HepG2 (cell line): ENCODE results near the gene HIGD1A. TPM values are rescaled to one million over a fixed set of nuclear protein-coding genes. Genes with fewer than 3 reads are reported as not detected.

Experiments
- ATAC-seq: fragments of 200-7000 bp; cut with Tn5 transposase; 3 replicates; pipeline ENCODE4 v1.9.1; 2020; ENCODE audit warnings: mild to moderate bottlenecking, moderate library complexity
- BruUV-seq: library from RNA; stranded (reverse); fragments of 400-500 nt; replicated peaks from 2 replicates; lab custom pipeline; 2021; lab: Mats Ljungman, UMichigan
- CTCF ChIA-PET: fragments of 300-600 bp; formaldehyde crosslinking; extraction: SDS; loops from one replicate; lab custom pipeline; 2021; ENCODE audit warnings: low total read pairs, inconsistent platforms, low intra/inter-chr PET ratio; lab: Yijun Ruan, JAX
- POLR2A ChIA-PET: fragments of 350-600 bp; sonication (Branson Sonifier 250); formaldehyde crosslinking; loops from one replicate; lab custom pipeline; 2020; ENCODE audit warnings: antibody characterized with exemption, inconsistent platforms; lab: Yijun Ruan, JAX
- DNase-seq: peaks from one replicate; pipeline ENCODE4 v3.0.0-alpha.2; 2015; ENCODE audit warnings: low spot score
- FAIRE-seq: peaks from 3 replicates; lab custom pipeline; 2011; peaks lifted over from hg19 to GRCh38; lab: Jason Lieb, UNC
- H2AFZ ChIP-seq: one replicate; pipeline ENCODE4 v1.6.1; 2011; ENCODE audit warnings: low read length, inconsistent platforms
- H3K27ac ChIP-seq: fragments of 300-600 bp; 3 replicates; pipeline ENCODE4 v1.8.0; 2011; ENCODE audit warnings: mixed run types, mild to moderate bottlenecking, mixed read lengths, low read length, inconsistent platforms; ENCODE audit not compliant: insufficient read depth; ENCODE audit errors: extremely low read length
- H3K27me3 ChIP-seq, 2 experiments: fragments of 200-600 bp in 1 of 2; 2 replicates in 1 of 2; 3 replicates in 1 of 2; pipeline versions ENCODE4 v1.6.0 to v1.8.0; 2011; ENCODE audit warnings: low read length in 2 of 2, mild to moderate bottlenecking in 2 of 2, moderate library complexity in 2 of 2, inconsistent platforms in 1 of 2; ENCODE audit not compliant: insufficient read depth in 2 of 2, control insufficient read depth in 1 of 2
- H3K36me3 ChIP-seq, 2 experiments: fragments of 200-600 bp in 1 of 2; replicated peaks in 1 of 2; 2 replicates in 1 of 2; 3 replicates in 1 of 2; pipeline versions ENCODE4 v1.5.1 to v1.8.0; 2011; ENCODE audit warnings: low read length in 2 of 2, inconsistent platforms in 1 of 2; ENCODE audit not compliant: insufficient read depth in 2 of 2, control insufficient read depth in 1 of 2
- H3K4me1 ChIP-seq: 2 replicates; pipeline ENCODE4 v1.5.1; 2012; ENCODE audit warnings: low read length, inconsistent platforms; ENCODE audit not compliant: insufficient read depth
- H3K4me2 ChIP-seq: 2 replicates; pipeline ENCODE4 v1.6.0; 2011; ENCODE audit warnings: low read depth, low read length, inconsistent platforms
- H3K4me3 ChIP-seq, 3 experiments: fragments of 200-600 bp in 1 of 3; sonication (generic), shearing (Covaris generic) in 1 of 3; replicated peaks in 1 of 3; 2 replicates each; pipeline ENCODE4 v1.5.1; 2011 to 2016; ENCODE audit warnings: low read length in 3 of 3, inconsistent platforms in 2 of 3, low read depth in 2 of 3, mild to moderate bottlenecking in 2 of 3, control low read depth in 1 of 3, mixed read lengths in 1 of 3; ENCODE audit not compliant: insufficient read depth in 1 of 3
- H3K79me2 ChIP-seq: one replicate; pipeline ENCODE4 v1.6.1; 2011; ENCODE audit warnings: low read length, inconsistent platforms; ENCODE audit not compliant: insufficient read depth
- H3K9ac ChIP-seq: 2 replicates; pipeline ENCODE4 v1.6.0; 2011; ENCODE audit warnings: mild to moderate bottlenecking, low read depth, low read length, inconsistent platforms; ENCODE audit not compliant: insufficient read depth
- H3K9me3 ChIP-seq: 2 replicates; pipeline ENCODE4 v1.5.1; 2012; ENCODE audit warnings: mild to moderate bottlenecking, low read length
- H4K20me1 ChIP-seq: 2 replicates; pipeline ENCODE4 v1.6.0; 2011; ENCODE audit warnings: inconsistent platforms, mild to moderate bottlenecking, low read length, moderate library complexity; ENCODE audit not compliant: insufficient read depth
- ARHGAP35 ChIP-seq: sonication (generic); formaldehyde crosslinking; IDR thresholded peaks from 2 replicates; pipeline ENCODE4 v1.9.0; 2022; ENCODE audit warnings: mild to moderate bottlenecking, inconsistent platforms, moderate library complexity, missing genetic modification reagents, borderline replicate concordance
- DR1 ChIP-seq: sonication (generic); formaldehyde crosslinking; IDR thresholded peaks from 2 replicates; pipeline ENCODE4 v1.8.0; 2021; ENCODE audit warnings: mild to moderate bottlenecking, missing genetic modification reagents, inconsistent platforms
- FIP1L1 ChIP-seq: fragments of 200-400 bp; formaldehyde crosslinking; IDR thresholded peaks from 2 replicates; pipeline ENCODE4 v1.6.1; 2018; ENCODE audit warnings: low read depth, mild to moderate bottlenecking, low read length, moderate library complexity, borderline replicate concordance; ENCODE audit not compliant: insufficient read depth
- FOSL1 ChIP-seq: sonication (generic); formaldehyde crosslinking; IDR thresholded peaks from 2 replicates; pipeline ENCODE4 v1.9.0; 2021; ENCODE audit warnings: missing genetic modification reagents, borderline replicate concordance
- NAIF1 ChIP-seq: sonication (generic); formaldehyde crosslinking; IDR thresholded peaks from 2 replicates; pipeline ENCODE4 v1.5.0; 2020; ENCODE audit warnings: mild to moderate bottlenecking, missing genetic modification reagents, borderline replicate concordance
- NR2C2 ChIP-seq: sonication (generic); formaldehyde crosslinking; IDR thresholded peaks from 2 replicates; pipeline ENCODE4 v1.4.0; 2020; ENCODE audit warnings: missing genetic modification reagents, mild to moderate bottlenecking, moderate library complexity, borderline replicate concordance
- PCBP1 ChIP-seq: fragments of 200-400 bp; formaldehyde crosslinking; IDR thresholded peaks from 2 replicates; pipeline ENCODE4 v1.6.1; 2017; ENCODE audit warnings: mild to moderate bottlenecking, low read depth, low read length, borderline replicate concordance
- SIX4 ChIP-seq: sonication (generic); formaldehyde crosslinking; IDR thresholded peaks from 2 replicates; pipeline ENCODE4 v1.4.0; 2020; ENCODE audit warnings: missing genetic modification reagents
- SP5 ChIP-seq: IDR thresholded peaks from 2 replicates; pipeline ENCODE4 v1.6.1; 2016; ENCODE audit warnings: low read depth, borderline replicate concordance
- U2AF2 ChIP-seq: fragments of 200-400 bp; formaldehyde crosslinking; IDR thresholded peaks from 2 replicates; pipeline ENCODE4 v1.6.1; 2017; ENCODE audit warnings: low read depth, mild to moderate bottlenecking, low read length
- YEATS4 ChIP-seq: sonication (generic); formaldehyde crosslinking; IDR thresholded peaks from 2 replicates; pipeline ENCODE4 v1.4.0; 2020; ENCODE audit warnings: missing genetic modification reagents, borderline replicate concordance
- YY1 ChIP-seq: IDR thresholded peaks from 2 replicates; pipeline ENCODE4 v1.6.1; 2011; ENCODE audit warnings: low read length, low read depth, moderate library complexity, mild to moderate bottlenecking; ENCODE audit not compliant: insufficient read depth, insufficient replicate concordance
- ZBTB39 ChIP-seq: sonication (generic); formaldehyde crosslinking; IDR thresholded peaks from 2 replicates; pipeline ENCODE4 v1.5.0; 2020; ENCODE audit warnings: missing genetic modification reagents
- ZNF260 ChIP-seq: sonication (generic); formaldehyde crosslinking; IDR thresholded peaks from 2 replicates; pipeline ENCODE4 v1.4.0; 2020; ENCODE audit warnings: missing genetic modification reagents, low read depth, mild to moderate bottlenecking, borderline replicate concordance
- ZNF589 ChIP-seq: sonication (generic); formaldehyde crosslinking; conservative IDR thresholded peaks from 2 replicates; pipeline ENCODE4 v1.8.0; 2022; ENCODE audit warnings: mild to moderate bottlenecking, moderate library complexity, missing genetic modification reagents
- ZNF670 ChIP-seq: sonication (generic); formaldehyde crosslinking; IDR thresholded peaks from 2 replicates; pipeline ENCODE4 v1.8.0; 2022; ENCODE audit warnings: mild to moderate bottlenecking, missing genetic modification reagents, borderline replicate concordance
- ZSCAN30 ChIP-seq: sonication (generic); formaldehyde crosslinking; IDR thresholded peaks from 2 replicates; pipeline ENCODE4 v1.5.0; 2020; ENCODE audit warnings: mild to moderate bottlenecking, missing genetic modification reagents
- WGBS: methylation state at CpG from one replicate; pipeline ENCODE4 v1.1.6; 2017; ENCODE audit warnings: low lambda C conversion rate; 5-methylcytosine and 5-hydroxymethylcytosine counted together
- in situ Hi-C: cut with HindIII; loops from 2 replicates; pipeline ENCODE4 v1.10.0; 2017; ENCODE audit warnings: low pct_unique_long_range_greater_than_20kb; ENCODE audit not compliant: extremely low pct_ligation_motif_present
- intact Hi-C: fragments of 100-400 bp; cut with micrococcal nuclease; formaldehyde crosslinking; loops from one replicate; pipeline ENCODE4 v1.10.0; 2022; ENCODE audit not compliant: unreplicated experiment
- polyA plus RNA-seq, 8 experiments: library from polyadenylated mRNA; depleted of rRNA in 3 of 8; stranded (reverse) in 7 of 8; unstranded in 1 of 8; fragments of >200 nt; fragmentation: Illumina TruSeq in 4 of 8; extraction: Trizol in 4 of 8; gene quantifications; 2 replicates each; pipeline versions ENCODE4 v1.2.1 to v1.2.3, GENCODE V29; 2011 to 2016; ENCODE audit warnings: low read depth in 4 of 8, missing spikeins in 1 of 8, mixed read lengths in 1 of 8; ENCODE audit not compliant: insufficient read depth in 1 of 8
- total RNA-seq, 5 experiments: library from RNA; depleted of rRNA; stranded (reverse); fragments of >200 nt; fragmentation: Illumina TruSeq; extraction: Trizol; gene quantifications; 2 replicates each; pipeline ENCODE4 v1.2.3, GENCODE V29; 2016; ENCODE audit warnings: low read depth in 1 of 5
- TF ChIP-seq, protein P1 (sequence below): sonication (generic); formaldehyde crosslinking; IDR thresholded peaks from 2 replicates; pipeline ENCODE4 v1.5.0; 2020; ENCODE audit warnings: missing genetic modification reagents, mild to moderate bottlenecking, borderline replicate concordance
- TF ChIP-seq, protein P2 (sequence below): sonication (generic); formaldehyde crosslinking; IDR thresholded peaks from 2 replicates; pipeline ENCODE4 v1.4.0; 2020; ENCODE audit warnings: missing genetic modification reagents

HIGD1A gene
- total and polyA plus RNA-seq, 2 of the 13 experiments (the other 11 are each of a cell fraction or from before 2014, with no cell fraction given), result 222 to 253 TPM

GRCh38 chr3:42829083-42829627 lies 24.9 kb upstream of the HIGD1A start:
- Histone ChIP-seq H2AFZ (no peak overlapping the region), H3K4me2 (peak overlapping the region; percentile 74), H4K20me1 (no peaks in the 10 kb centered on the region), H3K9me3 (no peaks in the 10 kb centered on the region), H3K27me3 (no peaks in the 10 kb centered on the region), H3K27ac (peak overlapping the region; percentile 93), H3K79me2 (no peaks in the 10 kb centered on the region), H3K4me3 (peak overlapping the region in 1 of 3 experiments; percentile 45; a peak in 1 of 6 replicates), H3K9ac (peak overlapping the region; percentile 62), H3K36me3 (no peaks in the 10 kb centered on the region), H3K4me1 (peaks cover 64% of the 10 kb centered on the region)
- ChIA-PET POLR2A (interaction anchor here (0.8 to 2.6 kb wide), 18 partner anchors 9 to 238 kb away, joined by 3 to 105 read pairs (median 6); partner anchors contain the start of genes CYP8B1, HIGD1A, NKTR and SS18L2), CTCF (interaction anchor here (1.0 to 3.7 kb wide), 4 partner anchors 10 to 84 kb away, joined by 3 to 79 read pairs (median 40); no protein-coding TSS in a partner anchor)
- intact Hi-C loops (loop anchor here (1.0 kb wide), 1 partner anchor 24 kb away; no protein-coding TSS in a partner anchor), in situ Hi-C loops (loop anchor here (25.0 kb wide), 1 partner anchor 592 kb away; no protein-coding TSS in a partner anchor)
- ATAC-seq (peak; percentile 89), FAIRE-seq (peak; percentile 63), DNase-seq (peak; percentile 95)
- no TSS peak for BruUV-seq
- WGBS, result 1% methylated on average over 5 of the region's 5 CpGs
- TF ChIP-seq SIX4 (CRISPR knock-in tag), result peak; percentile 88
- TF ChIP-seq ARHGAP35 (CRISPR knock-in tag), result no peak
- TF ChIP-seq YEATS4, result no peak; the same call in 1 of the 2 replicates
- TF ChIP-seq ZNF670 (CRISPR knock-in tag), result no peak
- TF ChIP-seq FOSL1 (CRISPR knock-in tag), result peak; percentile 38; the same call in 1 of the 2 replicates
- no peak for TF ChIP-seq U2AF2
- TF ChIP-seq ZNF260 (CRISPR knock-in tag), result no peak
- no peak for TF ChIP-seq ZSCAN30 (CRISPR knock-in tag)
- TF ChIP-seq FIP1L1, result no peak
- no peak for TF ChIP-seq YY1
- TF ChIP-seq, protein P1, sequence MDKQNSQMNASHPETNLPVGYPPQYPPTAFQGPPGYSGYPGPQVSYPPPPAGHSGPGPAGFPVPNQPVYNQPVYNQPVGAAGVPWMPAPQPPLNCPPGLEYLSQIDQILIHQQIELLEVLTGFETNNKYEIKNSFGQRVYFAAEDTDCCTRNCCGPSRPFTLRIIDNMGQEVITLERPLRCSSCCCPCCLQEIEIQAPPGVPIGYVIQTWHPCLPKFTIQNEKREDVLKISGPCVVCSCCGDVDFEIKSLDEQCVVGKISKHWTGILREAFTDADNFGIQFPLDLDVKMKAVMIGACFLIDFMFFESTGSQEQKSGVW (CRISPR knock-in tag), result no peak
- TF ChIP-seq ZNF589 (CRISPR knock-in tag), result no peak
- no peak for TF ChIP-seq DR1 (CRISPR knock-in tag)
- no peak for TF ChIP-seq ZBTB39 (CRISPR knock-in tag)
- no peak for TF ChIP-seq NAIF1
- no peak for TF ChIP-seq PCBP1
- TF ChIP-seq, protein P2, sequence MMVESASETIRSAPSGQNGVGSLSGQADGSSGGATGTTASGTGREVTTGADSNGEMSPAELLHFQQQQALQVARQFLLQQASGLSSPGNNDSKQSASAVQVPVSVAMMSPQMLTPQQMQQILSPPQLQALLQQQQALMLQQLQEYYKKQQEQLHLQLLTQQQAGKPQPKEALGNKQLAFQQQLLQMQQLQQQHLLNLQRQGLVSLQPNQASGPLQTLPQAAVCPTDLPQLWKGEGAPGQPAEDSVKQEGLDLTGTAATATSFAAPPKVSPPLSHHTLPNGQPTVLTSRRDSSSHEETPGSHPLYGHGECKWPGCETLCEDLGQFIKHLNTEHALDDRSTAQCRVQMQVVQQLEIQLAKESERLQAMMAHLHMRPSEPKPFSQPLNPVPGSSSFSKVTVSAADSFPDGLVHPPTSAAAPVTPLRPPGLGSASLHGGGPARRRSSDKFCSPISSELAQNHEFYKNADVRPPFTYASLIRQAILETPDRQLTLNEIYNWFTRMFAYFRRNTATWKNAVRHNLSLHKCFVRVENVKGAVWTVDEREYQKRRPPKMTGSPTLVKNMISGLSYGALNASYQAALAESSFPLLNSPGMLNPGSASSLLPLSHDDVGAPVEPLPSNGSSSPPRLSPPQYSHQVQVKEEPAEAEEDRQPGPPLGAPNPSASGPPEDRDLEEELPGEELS (CRISPR knock-in tag), result peak; percentile 83
- peak; percentile 54; the same call in 1 of the 2 replicates for TF ChIP-seq SP5 (CRISPR knock-in tag)
- 0 out of 2 replicates have a peak, but pooled peaks have one; percentile 40 for TF ChIP-seq NR2C2 (CRISPR knock-in tag)
